ENCODE data around the gene DGKG.

DGKG gene

DNA sequence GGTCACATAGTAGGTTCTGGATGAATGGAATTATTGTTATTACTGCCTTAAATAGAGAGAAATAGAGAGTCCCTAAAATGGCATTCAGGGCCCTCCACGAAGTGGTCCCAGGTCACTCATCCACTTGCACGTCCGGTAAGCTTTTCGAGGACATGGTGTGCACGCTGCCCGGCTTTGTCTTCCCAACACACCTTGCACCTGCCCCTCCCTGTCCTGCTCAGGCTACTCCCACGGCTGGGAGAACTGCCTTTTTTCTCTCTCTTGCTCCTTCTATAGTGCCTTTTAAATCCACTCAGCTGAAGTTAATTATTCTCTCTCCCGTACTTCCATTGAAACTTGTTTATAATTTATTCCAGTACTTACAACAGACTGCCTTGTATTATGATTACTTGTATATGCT is 5.6 kb upstream of the DGKG start:
- no peak for DNase-seq

DNA sequence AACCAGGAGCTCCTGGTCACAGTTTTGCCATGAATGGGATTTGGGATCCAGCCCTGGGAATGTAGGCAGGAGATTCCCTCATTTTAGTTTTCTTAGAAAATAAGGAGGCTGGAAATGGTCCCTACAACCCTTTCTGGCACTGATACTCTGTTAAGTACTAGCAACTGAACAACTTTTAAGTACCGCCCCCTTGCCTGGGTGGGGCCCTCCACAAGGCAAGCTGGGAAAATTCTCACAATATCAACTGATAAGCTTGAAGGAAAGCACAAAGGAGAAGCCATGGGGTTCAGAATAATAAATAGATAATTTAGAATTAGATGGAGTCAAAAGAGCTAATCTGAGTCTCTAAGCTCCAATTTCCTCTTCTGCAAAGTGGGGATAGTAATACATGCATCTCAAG is 4.2 kb upstream of the DGKG start:
- DNase-seq: no peak

DNA sequence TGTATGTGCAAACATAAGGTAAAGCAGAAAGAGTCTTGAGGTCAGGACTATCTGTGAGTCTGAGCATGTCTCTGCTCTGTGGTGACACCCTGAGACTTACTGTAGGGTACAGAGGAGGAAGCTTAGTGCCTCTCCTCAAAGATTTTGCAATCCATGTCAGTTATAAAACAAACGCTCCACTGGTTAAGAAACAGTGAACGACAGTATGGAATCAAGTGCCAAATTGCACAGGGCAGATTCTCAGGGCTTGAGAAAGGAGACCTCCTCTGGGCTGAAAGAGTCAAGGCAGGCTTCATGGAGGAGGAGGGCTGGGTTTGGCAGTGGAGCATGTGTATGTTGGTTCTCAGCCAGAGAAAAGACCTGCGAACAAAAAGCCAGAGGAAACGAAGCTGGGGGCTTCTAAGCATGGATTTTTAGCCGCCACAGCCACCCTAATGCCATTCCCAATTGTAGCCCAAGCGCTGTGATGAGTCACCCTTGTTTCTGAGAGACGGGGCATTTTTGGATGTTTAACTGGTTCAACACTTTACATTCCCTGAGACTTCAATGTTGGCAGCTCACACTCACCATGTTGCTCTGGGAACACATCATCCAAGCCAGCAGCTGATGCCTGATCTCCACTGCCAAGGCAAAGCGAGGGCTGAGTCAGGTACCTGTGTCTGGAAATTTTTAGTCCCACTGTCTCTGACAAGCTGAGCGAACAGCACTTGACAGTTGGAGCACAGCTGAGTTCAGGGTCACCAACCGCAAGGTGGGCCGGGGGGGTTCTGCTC is 3.4 kb upstream of the DGKG start:
- no peak for DNase-seq

DNA sequence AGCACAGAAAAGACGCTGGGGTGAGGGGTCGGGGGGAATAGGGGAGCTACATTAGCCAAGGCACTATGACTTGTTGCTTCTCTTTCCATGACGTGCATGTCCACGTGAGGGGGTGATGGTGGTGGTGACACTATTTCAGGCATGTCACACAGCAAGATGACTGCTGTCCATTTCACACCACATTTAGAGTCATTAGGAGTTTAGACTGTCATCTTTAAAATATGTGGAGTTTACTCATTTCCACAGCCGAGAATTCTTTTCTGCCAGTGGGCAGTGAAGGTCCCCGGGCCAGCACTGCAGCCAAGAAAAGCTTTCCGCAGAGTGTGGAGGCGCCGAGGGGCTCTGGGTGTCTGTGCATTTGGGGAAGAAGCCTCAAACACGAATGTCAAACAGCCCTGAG is 954 bp upstream of the DGKG start:
- DNase-seq: no peak

DNA sequence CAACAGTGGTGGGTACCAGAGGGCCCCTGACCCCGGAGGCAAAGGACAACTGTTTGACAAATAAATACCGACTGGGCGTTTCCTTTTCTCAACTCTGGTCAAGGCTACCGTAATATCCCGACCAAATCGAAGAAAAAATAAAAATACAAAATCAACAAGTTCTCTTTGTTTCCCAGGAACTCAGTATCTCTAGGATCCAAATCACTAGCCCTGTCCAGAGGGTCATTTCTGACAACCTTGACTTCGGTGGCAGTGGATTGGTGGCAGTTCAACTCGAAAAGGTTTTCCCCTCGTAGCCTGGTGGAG is 456 bp upstream of the DGKG start:
- DNase-seq: no peak

DNA sequence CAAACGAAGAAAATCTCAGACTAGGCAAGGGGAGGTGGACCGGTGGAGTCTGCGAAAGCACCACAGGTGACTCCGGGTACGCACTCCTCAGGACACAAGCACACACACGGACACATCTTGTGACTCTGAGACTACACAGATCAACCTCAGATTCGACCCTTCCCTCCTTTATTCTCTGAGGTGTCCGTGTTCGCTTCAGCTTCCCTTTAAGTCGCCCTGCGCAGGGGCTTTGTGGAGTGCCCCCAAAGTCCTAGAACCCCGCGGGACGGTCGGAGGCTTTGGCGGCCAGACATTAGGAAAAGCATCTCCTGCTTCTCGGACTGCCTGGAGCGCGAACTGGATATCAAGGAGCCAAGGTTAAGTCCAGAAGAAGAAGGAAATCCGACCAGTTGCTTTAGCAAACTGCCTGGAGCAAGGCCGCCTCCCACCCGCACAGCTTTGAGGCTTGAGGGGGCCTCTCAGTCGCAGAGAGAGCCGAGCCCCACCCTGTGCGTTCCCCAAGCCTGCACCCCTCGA is 730 bp downstream of the DGKG start:
- DNase-seq: no peak

DNA sequence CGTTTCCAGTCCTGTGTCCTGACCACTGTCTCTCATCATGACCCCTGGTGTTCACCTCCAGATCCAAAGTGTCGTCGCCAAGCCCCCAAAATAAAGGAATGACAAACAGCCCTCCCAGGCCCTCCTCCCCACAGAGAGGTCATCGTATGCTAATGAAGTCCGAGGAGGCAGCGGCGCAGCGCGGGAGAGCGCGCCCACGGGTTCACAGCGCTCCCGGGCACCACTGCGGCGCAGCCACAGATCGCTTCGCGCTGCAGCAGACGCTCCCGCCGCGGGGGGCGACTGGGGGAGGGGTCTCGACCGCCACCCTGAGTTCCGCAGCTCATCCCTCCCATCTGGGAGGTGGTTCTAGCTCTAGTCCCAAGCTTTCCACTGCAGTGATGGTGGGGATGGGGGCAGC is 1.3 kb downstream of the DGKG start:
- no peak for DNase-seq

DNA sequence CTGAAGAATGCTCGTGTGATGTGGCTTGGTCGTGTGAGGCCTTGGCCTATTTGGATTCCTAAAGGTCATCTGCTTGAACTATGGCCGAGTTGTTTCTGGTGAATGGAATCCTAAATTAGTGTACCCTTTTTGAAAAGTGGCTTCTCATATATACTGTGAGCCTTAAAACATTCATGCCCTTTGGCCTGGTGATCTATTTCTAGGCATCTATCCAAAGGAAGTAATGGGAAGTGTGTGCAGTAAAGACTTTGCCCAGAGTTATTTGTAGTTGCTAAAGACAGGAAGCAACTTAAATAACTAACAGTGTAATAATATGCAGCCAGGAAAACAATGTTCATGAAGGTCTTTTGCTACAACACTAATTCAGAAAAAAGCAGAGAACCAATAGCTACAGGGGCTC is 3.0 kb downstream of the DGKG start:
- DNase-seq: no peak

DNA sequence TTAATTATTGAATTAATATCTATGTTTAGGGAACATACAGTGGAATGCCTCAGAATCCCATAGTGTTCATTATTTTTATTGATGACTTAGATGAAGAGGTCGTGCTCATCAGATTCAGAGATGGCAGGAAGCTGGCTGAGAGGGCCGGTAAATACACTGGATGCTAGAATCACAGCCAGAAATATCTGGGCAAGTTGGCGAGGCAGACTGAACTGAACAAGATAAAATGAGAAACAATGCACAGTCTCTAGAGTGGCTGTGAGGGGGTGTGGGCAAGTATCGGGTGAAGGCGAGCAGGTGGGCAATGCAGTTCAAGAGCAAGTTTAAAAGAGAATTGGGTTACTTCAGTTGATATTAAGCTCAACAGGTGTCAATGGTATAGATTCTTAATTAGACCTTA is 5.9 kb downstream of the DGKG start:
- DNase-seq: no peak

DNA sequence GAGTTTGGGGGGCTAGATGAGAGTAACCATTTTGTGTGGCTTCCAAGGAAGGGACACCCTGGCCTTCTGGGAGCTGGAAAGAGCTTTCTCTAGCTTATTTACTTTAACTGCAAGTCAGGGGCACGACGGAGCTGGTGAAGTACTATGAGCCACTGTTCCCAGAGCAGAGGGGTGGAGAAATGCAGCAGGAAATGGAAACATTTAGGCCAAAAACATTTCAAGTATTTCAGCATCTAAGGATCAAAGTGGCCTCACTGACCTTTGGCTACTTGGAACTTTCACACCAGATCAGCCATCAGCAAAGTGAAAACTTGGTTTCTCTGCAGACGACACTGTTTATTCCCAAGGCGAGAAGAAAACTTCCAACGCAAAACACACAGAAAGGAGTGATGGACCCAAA is 7.9 kb downstream of the DGKG start:
- DNase-seq: no peak

DNA sequence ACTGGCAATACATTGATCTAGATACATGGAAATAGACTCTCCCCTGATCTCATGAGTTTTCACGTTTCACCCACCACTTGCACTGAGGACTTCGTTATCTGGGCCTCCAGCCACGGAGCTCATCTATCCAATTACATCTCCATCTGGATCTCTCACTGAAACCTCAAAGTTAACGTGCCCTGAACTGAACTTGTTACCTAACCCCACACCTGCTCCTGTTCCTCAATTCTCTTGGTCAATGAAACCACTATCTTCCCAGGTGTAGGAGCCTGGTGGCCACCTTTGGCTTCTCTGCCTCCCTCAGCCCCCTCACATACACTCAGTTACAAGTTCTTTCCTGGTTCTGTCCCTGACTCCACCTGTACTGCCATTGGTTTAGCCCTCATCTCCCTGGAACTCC is 9.7 kb downstream of the DGKG start:
- DNase-seq: no peak

DNA sequence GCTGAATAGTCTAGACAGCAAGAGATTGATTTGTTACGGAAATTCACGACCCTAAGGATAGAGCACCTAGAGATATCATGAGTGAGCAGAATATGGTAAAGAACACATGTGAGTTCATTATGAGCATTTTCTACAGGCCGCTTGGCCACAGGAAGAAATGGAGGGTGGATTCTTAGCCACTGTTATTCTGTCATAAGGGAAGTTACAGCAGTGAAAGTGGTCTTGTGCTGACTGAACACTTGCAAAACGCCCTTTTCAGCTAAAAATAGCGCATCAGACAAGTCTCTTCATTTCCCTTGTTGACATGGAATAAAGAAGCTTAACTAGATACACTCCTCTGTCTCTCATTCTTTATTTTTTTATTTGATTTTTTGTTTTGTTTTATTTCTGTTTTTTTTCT is 19.8 kb downstream of the DGKG start:
- no peak for DNase-seq

DNA sequence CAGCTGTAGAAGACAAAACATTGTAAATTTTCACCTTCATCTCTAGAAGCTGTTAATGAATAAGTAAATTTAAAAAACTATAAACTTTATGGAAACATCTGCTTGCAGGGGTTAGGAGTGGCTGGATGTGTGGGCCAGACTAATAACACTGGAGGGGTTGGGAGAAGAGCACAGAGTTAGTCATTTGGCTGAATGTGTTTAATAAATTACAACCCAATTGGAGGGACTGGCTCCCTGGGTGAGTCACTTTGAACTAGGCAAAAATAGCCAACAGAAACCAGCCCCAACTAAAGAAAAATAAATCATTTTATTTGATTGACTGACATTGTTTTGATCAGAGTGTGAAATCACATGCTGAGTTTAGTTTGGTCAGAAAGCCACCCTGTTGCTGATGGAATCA is 21.8 kb downstream of the DGKG start:
- DNase-seq: no peak

DNA sequence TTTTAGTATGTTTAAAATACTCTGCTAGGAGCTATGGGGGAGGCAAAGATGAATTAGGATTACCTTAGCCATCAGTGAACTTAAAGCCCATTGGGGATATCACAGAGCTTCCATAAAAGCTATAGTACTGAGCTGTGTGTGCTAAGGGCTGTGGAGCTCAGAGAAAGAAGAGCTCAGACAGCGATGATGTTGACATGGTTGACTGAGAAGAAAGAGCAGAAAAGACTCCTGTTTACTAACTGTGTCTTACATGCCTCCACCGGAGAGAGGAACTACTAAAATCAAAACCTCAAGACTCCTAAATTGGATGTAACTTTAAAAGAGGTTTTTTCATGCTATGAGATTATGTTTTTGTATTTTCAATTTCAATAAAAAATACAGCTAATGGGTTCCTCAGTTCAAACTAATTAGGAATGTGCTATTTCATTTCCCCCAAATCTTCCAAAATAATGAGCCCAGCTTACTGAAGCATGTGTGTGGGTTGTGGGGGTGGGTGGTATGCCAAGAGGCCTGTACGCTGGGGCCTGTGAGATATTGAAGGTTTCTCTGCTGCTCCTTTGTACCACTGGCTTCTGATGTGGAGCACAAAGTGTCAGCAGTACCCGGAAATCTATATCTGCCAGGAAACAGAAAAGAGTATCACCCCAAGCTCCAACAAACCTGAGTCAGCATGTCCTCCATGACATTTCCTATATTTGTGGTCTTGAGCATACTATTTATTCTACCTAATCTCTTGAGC is 22.7 kb downstream of the DGKG start:
- DNase-seq: no peak

DNA sequence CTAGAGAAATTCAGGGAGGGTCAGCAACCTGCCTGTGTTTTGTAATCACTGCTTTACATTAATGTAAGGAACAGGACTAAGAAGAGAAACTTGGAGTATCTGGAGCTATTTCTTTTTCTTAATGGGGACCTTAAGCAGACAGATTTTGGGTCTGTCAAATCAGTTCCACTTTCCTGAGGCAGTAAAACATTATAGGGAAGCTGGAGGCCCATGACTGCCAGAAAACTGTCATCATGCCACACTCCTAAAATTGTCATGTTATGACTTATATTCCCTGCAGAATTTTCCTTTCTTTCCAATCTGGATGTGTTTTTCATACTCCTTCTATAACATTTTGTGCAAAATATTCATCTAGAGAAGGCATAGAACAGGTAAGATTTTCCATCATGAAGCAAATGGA is 28.8 kb downstream of the DGKG start:
- DNase-seq: no peak

DNA sequence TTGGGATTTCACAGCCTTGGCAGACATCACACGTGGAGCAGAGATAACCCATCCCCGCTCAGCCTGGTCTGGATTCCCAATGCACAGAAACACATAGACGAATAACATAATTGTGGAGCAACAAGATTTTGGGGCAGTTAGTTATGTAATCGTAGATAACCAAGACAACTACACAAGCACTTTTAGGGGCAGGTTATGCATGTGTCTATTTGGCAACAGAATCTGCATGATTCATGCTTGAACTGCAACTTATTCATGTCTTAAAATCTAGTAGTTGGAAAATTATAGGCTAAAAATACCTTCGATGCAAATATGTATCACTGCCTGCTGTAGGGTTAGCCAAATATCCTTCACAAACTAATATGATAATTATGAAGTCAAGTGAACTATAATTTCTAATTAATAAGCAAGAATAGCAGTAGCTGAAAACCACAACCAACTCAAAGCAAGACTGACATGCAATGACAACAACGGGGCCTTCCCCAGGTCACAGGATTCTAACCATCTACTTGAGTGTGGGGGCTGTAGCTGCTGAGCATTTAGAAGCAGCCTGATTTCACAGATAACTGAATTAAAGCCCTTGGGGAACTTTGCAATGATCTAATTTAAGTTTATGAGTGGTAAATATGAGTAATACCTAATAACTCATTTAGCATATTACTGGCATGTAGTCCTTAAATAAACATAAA is 31.1 kb downstream of the DGKG start:
- peak; percentile 9 for DNase-seq

DNA sequence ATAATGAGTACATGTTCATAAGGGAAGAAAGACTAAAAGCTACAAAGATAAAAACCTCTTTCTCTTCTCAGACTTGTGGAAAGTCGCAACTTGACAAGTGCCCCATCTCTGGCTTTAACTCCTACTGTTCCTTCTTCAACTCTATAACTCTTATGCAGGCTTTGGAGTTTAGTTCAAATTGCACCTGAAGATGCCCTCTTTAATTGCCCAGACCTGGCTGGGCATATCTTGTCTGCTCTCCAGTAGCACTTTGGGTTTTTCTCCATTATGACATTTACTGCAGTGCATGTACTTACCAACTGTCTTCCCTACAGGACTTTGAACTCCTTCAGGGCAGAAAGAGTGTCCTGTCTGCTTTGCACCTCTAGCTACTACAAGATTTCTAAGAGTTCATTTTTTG is 32.4 kb downstream of the DGKG start:
- DNase-seq: no peak

DNA sequence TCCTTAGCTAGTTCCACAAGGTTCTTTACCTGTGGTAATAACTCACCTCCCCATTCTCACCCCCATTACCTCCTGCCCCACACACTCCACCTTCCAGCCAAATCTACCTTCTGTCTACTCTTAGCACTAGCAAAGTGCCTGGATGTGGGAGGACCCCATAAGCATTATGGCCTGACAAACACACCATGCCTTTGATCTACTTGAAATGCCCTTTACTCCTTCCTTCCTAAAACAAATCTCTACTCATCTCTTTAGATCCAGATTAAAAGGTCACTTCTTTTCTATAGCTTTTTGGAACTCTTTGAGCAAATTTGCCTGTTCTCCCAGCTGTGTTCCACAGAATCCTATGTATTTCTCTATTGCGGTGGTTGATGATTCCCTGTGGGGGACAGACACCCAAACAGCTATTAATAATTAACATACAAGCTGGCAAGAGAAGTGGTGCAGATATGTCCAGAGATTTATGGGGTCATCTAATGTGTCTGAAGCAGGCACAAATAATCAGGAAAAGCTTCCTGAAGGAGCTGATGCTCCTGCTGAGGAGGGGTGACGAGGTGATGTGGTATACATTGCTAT is 34.0 kb downstream of the DGKG start:
- no peak for DNase-seq

DNA sequence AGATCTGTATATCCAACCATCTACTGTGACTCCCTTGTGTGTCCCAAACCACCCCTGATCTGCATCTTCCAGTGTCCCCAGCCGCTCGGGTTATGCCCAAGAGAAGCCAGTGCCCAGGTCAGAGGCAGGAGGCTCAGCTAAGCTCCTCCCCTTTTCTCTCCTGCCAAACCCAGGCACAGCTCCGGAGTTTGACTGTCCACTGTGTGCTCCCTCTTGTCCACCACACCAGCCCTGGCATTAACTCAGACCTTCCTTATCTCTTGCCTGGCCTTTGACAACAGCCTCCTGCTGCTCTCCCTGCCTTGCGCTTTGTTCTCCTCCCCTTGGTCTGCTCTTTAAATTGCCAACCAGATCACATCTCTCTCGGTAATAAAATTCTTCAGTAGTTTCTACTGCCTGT is 39.3 kb downstream of the DGKG start:
- DNase-seq: no peak

DNA sequence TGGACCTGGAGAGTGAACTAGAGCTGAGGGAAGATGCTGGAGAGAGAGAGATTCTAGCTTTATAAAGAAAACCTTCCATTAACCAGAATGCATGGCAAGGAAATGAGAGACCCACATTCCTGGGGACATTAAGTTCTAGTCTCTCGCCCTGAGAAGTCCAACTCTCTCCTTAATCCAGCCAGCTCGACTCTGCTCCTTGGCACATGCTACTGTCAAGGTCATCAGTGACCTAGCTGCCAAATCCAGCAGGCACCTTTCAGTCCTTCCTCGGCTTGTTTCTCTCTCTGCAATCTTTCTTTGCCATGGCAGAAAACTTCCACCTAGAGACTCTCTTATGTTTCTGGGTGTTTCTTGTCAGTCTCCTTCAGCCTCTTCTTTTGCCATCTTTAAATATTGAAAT is 40.3 kb downstream of the DGKG start:
- DNase-seq: no peak

DNA sequence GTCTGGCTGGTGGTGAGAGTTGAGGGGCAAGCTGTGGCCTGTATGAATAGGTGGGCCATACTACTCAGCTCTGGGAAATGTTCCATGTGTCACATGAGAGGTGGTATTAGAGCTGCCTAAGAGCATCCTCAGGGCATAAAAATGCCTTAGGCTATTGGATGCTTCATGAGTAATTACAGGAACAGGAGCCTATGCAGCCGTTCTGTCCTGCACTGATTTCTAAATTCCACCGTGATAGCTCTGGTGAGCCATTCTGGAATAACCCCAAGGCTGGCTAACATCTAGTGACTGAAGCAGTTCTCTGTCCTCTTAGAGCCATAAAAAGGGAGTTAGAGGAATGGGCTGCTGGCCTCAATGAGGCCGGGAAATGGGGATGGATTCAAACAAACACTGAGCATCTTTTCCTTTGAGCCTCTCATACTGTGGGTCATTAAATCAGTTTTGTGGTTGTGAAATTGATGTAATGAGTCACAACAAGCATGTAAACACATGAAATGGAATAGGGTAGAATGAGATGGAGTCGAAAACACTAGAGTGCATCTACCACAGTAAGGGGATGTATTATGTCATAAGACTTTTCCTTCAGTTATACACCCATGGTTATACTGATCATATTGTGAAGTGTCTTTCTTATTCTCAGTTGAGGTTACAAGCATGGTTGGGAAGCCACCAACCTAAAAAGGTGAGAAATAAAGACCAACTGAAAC is 41.0 kb downstream of the DGKG start:
- no peak for DNase-seq

DNA sequence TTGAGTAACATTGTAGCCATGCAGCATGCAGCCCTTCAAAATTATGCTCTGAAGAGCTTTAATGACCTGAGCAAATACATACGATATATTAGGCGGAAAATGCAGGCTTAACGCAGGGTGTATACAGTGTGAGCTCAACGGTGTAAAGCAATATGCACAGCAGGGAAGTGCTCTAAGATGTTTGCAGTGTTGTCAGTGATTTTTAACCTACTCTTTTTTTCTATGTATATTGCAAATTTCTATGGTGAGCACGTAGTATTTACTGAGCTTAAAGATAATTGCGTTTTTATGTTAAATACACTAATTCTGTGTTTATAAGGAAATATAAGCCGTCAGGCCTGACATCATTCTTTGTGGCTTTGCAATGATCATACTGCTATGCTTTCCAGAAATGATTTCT is 42.1 kb downstream of the DGKG start:
- no peak for DNase-seq

DNA sequence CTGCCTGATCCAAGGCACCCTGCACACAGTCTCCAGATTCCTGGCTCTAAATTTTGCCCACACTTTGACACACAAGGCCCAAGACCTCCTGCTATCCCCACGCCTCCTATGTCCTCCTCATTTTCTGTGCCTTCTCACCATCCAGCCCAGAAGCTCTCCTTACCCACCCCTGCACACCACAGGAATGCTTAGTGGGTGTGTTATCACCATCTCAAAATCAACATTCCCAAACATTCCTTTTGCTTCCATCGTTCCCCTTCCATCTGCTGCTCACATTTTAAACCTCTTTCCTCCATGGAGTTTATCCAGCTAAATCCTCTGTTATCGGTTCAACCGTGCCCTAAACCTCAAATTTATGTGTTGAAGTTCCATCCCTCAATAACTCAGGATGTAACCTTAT is 43.9 kb downstream of the DGKG start:
- no peak for DNase-seq
